ENCODE results near the gene ADAMTS14.

Gene ADAMTS14

GRCh38 chr10:70691611-70692010 is 19.3 kb downstream of the ADAMTS14 start:
- DNase-seq (ENCODE audit: insufficient read length), result no peak
- no peak for TF ChIP-seq POLR2AphosphoS5 (IDR thresholded peaks at IDR 0.05; ENCODE audit: low read depth, low read length)
- no peak for TF ChIP-seq TAF1 (IDR thresholded peaks at IDR 0.05; ENCODE audit: borderline replicate concordance, low read depth, low read length)
- no peak for TF ChIP-seq POLR2A (IDR thresholded peaks at IDR 0.05; ENCODE audit: low read depth, low read length)
- no peak for FAIRE-seq

- TF ChIP-seq POLR2A (IDR thresholded peaks at IDR 0.05; ENCODE audit: low read depth, low read length), result no peak
- TF ChIP-seq POLR2AphosphoS5 (IDR thresholded peaks at IDR 0.05; ENCODE audit: low read depth, low read length), result no peak
- no peak for TF ChIP-seq TAF1 (IDR thresholded peaks at IDR 0.05; ENCODE audit: borderline replicate concordance, low read depth, low read length)
- DNase-seq (ENCODE audit: insufficient read length) (no peak), FAIRE-seq (no peak)
Observed at GRCh38 chr10:70692043-70692603, 19.8 kb downstream of the ADAMTS14 start.

- TF ChIP-seq TAF1 (IDR thresholded peaks at IDR 0.05; ENCODE audit: borderline replicate concordance, low read depth, low read length), result no peak
- no peak for TF ChIP-seq POLR2A (IDR thresholded peaks at IDR 0.05; ENCODE audit: low read depth, low read length)
- TF ChIP-seq POLR2AphosphoS5 (IDR thresholded peaks at IDR 0.05; ENCODE audit: low read depth, low read length), result no peak
- DNase-seq (ENCODE audit: insufficient read length), result no peak
- FAIRE-seq, result no peak
Observed at GRCh38 chr10:70693619-70694335, 21.5 kb downstream of the ADAMTS14 start.

- FAIRE-seq (no peak), DNase-seq (ENCODE audit: insufficient read length) (no peak)
- TF ChIP-seq TAF1 (IDR thresholded peaks at IDR 0.05; ENCODE audit: borderline replicate concordance, low read depth, low read length) (no peak), POLR2AphosphoS5 (IDR thresholded peaks at IDR 0.05; ENCODE audit: low read depth, low read length) (no peak), POLR2A (IDR thresholded peaks at IDR 0.05; ENCODE audit: low read depth, low read length) (no peak)
Observed at GRCh38 chr10:70694418-70695141, 22.3 kb downstream of the ADAMTS14 start.

GRCh38 chr10:70695241-70696030 is 23.1 kb downstream of the ADAMTS14 start:
- TF ChIP-seq POLR2A (IDR thresholded peaks at IDR 0.05; ENCODE audit: low read depth, low read length) (no peak), POLR2AphosphoS5 (IDR thresholded peaks at IDR 0.05; ENCODE audit: low read depth, low read length) (no peak), TAF1 (IDR thresholded peaks at IDR 0.05; ENCODE audit: borderline replicate concordance, low read depth, low read length) (no peak)
- FAIRE-seq (no peak), DNase-seq (ENCODE audit: insufficient read length) (no peak)

GRCh38 chr10:70698211-70698610 is 25.9 kb downstream of the ADAMTS14 start:
- FAIRE-seq (no peak), DNase-seq (ENCODE audit: insufficient read length) (no peak)
- TF ChIP-seq POLR2A (IDR thresholded peaks at IDR 0.05; ENCODE audit: low read depth, low read length), result no peak
- TF ChIP-seq TAF1 (IDR thresholded peaks at IDR 0.05; ENCODE audit: borderline replicate concordance, low read depth, low read length), result no peak
- no peak for TF ChIP-seq POLR2AphosphoS5 (IDR thresholded peaks at IDR 0.05; ENCODE audit: low read depth, low read length)

GRCh38 chr10:70699063-70699658 is 26.9 kb downstream of the ADAMTS14 start:
- TF ChIP-seq POLR2AphosphoS5 (IDR thresholded peaks at IDR 0.05; ENCODE audit: low read depth, low read length) (no peak), TAF1 (IDR thresholded peaks at IDR 0.05; ENCODE audit: borderline replicate concordance, low read depth, low read length) (no peak), POLR2A (IDR thresholded peaks at IDR 0.05; ENCODE audit: low read depth, low read length) (no peak)
- DNase-seq (ENCODE audit: insufficient read length), result no peak
- FAIRE-seq, result no peak

- FAIRE-seq, result no peak
- TF ChIP-seq TAF1 (IDR thresholded peaks at IDR 0.05; ENCODE audit: borderline replicate concordance, low read depth, low read length), result no peak
- TF ChIP-seq POLR2AphosphoS5 (IDR thresholded peaks at IDR 0.05; ENCODE audit: low read depth, low read length), result no peak
- no peak for TF ChIP-seq POLR2A (IDR thresholded peaks at IDR 0.05; ENCODE audit: low read depth, low read length)
- no peak for DNase-seq (ENCODE audit: insufficient read length)
Observed at GRCh38 chr10:70699659-70700174, 27.4 kb downstream of the ADAMTS14 start.

- TF ChIP-seq POLR2A (IDR thresholded peaks at IDR 0.05; ENCODE audit: low read depth, low read length) (no peak), TAF1 (IDR thresholded peaks at IDR 0.05; ENCODE audit: borderline replicate concordance, low read depth, low read length) (no peak), POLR2AphosphoS5 (IDR thresholded peaks at IDR 0.05; ENCODE audit: low read depth, low read length) (no peak)
- DNase-seq (ENCODE audit: insufficient read length) (no peak), FAIRE-seq (no peak)
Observed at GRCh38 chr10:70702190-70702763, 30.0 kb downstream of the ADAMTS14 start.

GRCh38 chr10:70704211-70704610 is 31.9 kb downstream of the ADAMTS14 start:
- no peak for FAIRE-seq

More at GRCh38 chr10:70704211-70704610, 31.9 kb downstream of the ADAMTS14 start:
- DNase-seq (ENCODE audit: insufficient read length), result no peak
- TF ChIP-seq TAF1 (IDR thresholded peaks at IDR 0.05; ENCODE audit: borderline replicate concordance, low read depth, low read length), result no peak
- no peak for TF ChIP-seq POLR2AphosphoS5 (IDR thresholded peaks at IDR 0.05; ENCODE audit: low read depth, low read length)
- no peak for TF ChIP-seq POLR2A (IDR thresholded peaks at IDR 0.05; ENCODE audit: low read depth, low read length)

Data from GM12892 (cell line).